Measurements from ENCODE around the gene MAP2K6.

DNA sequence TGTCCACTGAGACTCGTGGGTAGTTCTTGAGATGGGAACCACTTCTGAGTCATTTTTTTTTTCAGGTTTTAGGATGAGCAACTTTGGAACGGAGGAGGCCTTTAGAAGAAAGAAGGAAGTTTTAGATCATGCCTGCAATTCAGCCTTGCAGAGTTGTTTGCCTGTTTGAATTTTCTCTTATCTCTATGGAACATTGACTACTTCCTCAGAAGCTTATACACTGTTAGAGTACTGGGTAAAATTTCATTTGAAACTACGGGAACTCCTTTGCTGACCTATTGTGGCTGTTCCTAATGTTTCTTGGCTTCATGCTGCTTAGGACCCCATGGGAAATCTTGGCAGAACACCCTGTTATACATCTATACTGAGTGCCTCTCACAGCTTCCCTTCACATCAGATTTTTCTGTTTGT lies 70.8 kb downstream of the MAP2K6 start:
- TF ChIP-seq, protein P1, sequence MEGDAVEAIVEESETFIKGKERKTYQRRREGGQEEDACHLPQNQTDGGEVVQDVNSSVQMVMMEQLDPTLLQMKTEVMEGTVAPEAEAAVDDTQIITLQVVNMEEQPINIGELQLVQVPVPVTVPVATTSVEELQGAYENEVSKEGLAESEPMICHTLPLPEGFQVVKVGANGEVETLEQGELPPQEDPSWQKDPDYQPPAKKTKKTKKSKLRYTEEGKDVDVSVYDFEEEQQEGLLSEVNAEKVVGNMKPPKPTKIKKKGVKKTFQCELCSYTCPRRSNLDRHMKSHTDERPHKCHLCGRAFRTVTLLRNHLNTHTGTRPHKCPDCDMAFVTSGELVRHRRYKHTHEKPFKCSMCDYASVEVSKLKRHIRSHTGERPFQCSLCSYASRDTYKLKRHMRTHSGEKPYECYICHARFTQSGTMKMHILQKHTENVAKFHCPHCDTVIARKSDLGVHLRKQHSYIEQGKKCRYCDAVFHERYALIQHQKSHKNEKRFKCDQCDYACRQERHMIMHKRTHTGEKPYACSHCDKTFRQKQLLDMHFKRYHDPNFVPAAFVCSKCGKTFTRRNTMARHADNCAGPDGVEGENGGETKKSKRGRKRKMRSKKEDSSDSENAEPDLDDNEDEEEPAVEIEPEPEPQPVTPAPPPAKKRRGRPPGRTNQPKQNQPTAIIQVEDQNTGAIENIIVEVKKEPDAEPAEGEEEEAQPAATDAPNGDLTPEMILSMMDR (IDR thresholded peaks at IDR 0.05), result no peak
- TF ChIP-seq EZH2phosphoT487 (IDR thresholded peaks at IDR 0.05), result no peak
